ENCODE measurements around the gene SIGLEC11.

GRCh38 chr19:49916839-49917733 lies 43.9 kb downstream of the SIGLEC11 start:
- no peak for TF ChIP-seq CTCF (IDR thresholded peaks at IDR 0.05)
- TF ChIP-seq POLR2A (IDR thresholded peaks at IDR 0.05) = no peak

Data from uterus (tissue), 2 donors.